ENCODE measurements around the gene POLR2A.

The POLR2A gene

DNA sequence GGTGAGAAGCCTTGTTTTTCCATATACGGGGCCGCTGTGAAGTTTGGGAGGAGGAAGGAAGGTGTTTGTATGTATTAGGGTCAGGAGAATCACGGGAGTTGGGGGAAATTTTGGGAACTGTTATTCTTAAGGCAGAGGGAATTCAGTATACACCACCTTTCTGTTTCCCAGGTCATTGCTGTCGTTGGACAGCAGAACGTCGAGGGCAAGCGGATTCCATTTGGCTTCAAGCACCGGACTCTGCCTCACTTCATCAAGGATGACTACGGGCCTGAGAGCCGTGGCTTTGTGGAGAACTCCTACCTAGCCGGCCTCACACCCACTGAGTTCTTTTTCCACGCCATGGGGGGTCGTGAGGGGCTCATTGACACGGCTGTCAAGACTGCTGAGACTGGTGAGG, 17.6 kb downstream of the POLR2A start:
- DNase-seq (ENCODE audit: insufficient read length, low spot score): no peak
- no peak for FAIRE-seq

DNA sequence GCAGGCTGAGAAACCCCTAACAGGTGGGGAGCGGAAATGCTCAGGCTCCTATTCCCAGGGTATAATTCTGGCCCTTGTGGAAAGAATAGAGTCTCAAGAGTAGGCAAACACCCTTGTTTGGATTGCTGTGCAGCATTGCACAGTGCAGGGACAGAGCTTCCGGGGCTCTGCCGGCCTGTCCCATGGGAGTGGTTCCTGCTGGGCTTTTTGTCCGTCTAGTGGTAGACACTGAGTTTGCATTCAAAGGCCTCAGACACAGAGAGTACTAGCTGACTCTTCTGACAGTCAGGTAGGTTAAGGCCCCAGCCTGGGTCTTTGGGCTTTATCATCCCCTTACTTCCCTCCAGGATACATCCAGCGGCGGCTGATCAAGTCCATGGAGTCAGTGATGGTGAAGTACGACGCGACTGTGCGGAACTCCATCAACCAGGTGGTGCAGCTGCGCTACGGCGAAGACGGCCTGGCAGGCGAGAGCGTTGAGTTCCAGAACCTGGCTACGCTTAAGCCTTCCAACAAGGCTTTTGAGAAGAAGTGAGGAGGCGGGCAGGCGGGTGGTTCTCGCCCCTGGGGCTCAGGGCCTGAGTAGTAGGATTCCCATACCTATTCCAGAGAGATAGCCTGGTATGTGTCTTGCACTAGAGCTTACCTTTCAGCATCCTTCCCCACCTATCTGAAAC, 18.1 kb downstream of the POLR2A start:
- FAIRE-seq: no peak
- DNase-seq (ENCODE audit: insufficient read length, low spot score): no peak

GRCh38 chr17:7502987-7503386, 18.8 kb downstream of the POLR2A start:
- DNase-seq (ENCODE audit: insufficient read length, low spot score) (no peak), FAIRE-seq (peak; percentile 76)

DNA sequence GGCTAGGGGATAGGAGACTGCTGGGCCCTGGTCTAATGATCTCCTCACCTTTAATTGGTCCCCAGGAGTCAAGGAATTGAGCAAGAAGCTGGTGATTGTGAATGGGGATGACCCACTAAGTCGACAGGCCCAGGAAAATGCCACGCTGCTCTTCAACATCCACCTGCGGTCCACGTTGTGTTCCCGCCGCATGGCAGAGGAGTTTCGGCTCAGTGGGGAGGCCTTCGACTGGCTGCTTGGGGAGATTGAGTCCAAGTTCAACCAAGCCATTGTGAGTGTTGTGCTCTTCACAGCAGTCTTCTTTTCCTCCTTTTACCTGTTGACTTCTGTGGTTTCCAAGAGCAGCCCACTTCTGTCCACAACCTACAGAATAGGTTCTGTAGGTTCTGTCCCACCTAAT, 19.4 kb downstream of the POLR2A start:
- FAIRE-seq: no peak
- DNase-seq (ENCODE audit: insufficient read length, low spot score): no peak

DNA sequence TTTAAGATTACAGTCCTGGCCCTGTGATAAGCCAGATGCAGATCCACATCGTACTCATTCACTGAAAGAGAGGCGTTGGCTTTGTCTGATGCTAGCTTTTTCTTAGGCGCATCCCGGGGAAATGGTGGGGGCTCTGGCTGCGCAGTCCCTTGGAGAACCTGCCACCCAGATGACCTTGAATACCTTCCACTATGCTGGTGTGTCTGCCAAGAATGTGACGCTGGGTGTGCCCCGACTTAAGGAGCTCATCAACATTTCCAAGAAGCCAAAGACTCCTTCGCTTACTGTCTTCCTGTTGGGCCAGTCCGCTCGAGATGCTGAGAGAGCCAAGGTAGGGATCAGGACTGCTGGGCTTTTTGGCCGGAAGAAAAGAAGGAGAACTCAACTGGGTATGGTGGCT, 24.0 kb downstream of the POLR2A start:
- DNase-seq (ENCODE audit: insufficient read length, low spot score) (no peak), FAIRE-seq (no peak)

- no peak for DNase-seq (ENCODE audit: insufficient read length, low spot score)
- peak; percentile 16 for FAIRE-seq
Observed at GRCh38 chr17:7508846-7509245, 24.7 kb downstream of the POLR2A start.

DNA sequence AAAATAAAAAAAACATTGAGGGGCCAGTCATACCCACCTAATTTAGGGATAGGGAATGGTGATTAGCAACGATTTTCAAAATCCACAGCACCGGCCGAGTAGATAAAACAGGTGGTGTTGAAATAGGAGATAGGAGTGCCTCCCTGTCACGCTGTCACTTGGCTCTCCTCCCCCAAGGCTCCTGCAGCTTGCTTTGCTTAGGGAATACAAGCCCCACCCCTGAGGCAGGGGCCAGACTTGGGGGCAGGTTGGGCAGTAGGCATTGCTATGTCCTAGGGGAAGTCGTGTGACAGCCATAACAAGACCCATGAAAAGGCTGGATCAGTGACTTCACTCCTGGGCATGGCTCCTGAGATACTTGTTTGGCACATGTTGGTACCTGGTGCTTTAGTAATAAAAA, 25.8 kb downstream of the POLR2A start:
- FAIRE-seq: no peak

GRCh38 chr17:7511108-7511507, 26.9 kb downstream of the POLR2A start:
- FAIRE-seq: peak; percentile 68
- DNase-seq (ENCODE audit: insufficient read length, low spot score): no peak

More for the DNA sequence above, 25.8 kb downstream of the POLR2A start:
- DNase-seq (ENCODE audit: insufficient read length, low spot score): no peak

- DNase-seq (ENCODE audit: insufficient read length, low spot score): no peak
- no peak for FAIRE-seq
Observed at GRCh38 chr17:7512105-7512504, 27.9 kb downstream of the POLR2A start.

DNA sequence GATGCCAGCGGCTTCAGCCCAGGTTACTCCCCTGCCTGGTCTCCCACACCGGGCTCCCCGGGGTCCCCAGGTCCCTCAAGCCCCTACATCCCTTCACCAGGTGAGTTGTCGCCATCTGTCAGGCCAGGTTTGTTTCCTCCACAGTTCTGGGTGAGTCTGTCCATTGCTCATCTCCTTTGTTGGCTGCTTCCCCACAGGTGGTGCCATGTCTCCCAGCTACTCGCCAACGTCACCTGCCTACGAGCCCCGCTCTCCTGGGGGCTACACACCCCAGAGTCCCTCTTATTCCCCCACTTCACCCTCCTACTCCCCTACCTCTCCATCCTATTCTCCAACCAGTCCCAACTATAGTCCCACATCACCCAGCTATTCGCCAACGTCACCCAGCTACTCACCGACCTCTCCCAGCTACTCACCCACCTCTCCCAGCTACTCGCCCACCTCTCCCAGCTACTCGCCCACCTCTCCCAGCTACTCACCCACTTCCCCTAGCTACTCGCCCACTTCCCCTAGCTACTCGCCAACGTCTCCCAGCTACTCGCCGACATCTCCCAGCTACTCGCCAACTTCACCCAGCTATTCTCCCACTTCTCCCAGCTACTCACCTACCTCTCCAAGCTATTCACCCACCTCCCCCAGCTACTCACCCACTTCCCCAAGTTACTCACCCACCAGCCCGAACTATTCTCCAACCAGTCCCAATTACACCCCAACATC, 28.8 kb downstream of the POLR2A start:
- peak; percentile 70 for FAIRE-seq
- no peak for DNase-seq (ENCODE audit: insufficient read length, low spot score)

DNA sequence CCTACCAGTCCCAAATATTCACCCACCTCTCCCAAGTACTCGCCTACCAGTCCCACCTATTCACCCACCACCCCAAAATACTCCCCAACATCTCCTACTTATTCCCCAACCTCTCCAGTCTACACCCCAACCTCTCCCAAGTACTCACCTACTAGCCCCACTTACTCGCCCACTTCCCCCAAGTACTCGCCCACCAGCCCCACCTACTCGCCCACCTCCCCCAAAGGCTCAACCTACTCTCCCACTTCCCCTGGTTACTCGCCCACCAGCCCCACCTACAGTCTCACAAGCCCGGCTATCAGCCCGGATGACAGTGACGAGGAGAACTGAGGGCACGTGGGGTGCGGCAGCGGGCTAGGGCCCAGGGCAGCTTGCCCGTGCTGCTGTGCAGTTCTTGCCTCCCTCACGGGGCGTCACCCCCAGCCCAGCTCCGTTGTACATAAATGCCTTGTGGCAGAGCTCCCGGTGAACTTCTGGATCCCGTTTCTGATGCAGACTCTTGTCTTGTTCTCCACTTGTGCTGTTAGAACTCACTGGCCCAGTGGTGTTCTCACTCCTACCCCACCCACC, 29.8 kb downstream of the POLR2A start:
- FAIRE-seq (peak; percentile 54), DNase-seq (ENCODE audit: insufficient read length, low spot score) (no peak)

DNA sequence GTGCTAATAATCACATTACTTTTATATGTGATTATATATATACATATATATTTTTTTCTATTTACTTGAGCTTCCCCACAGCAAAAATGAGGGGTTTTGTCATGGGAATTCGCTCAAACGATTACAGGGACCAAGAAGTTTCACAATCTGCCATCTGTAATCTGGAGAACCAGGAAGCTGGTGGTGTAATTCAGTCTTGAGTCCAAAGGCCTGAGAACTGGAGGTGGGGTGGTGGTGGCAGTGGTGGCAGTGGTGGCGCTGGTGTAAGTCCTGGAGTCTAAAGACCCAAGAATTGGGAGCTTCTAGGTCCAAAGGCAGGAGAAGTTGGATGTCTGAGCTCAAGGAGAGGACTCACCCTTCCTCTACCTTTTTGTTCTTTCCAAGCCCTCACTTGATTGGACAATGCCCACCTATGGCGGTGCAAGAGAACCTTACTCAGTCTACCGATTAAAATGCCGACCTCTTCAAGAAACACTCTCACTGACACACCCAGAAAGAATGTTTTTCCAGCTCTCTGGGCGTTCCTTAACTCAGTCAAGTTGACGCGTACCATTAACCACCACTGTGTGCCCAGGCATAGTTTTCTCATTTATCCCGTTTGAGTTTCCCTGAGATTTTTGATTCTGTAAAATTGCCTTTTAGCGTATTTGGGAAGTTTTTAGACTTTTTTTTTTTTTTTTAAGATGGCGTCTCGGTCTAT, 31.9 kb downstream of the POLR2A start:
- DNase-seq (ENCODE audit: insufficient read length, low spot score): no peak
- no peak for FAIRE-seq

DNA sequence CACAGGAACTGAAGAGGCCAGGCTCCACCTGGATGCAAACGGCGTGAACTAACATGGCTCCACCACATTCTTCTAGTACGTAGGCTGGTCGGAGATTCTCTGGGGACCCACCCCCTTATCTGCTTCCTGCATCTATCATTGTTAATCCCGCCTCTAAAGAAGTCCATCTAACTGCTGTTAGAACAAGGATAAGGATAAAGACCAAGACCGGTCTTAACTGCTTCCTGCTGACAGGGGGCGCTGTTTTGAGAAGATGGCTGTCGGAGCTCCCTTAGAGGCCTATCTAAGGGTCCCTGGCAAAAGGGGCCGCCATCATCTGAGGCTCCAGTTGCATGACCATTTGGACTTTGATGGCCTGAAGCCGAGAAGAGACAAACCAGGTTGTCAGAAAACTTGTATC, 38.9 kb downstream of the POLR2A start:
- DNase-seq (ENCODE audit: insufficient read length, low spot score) (no peak), FAIRE-seq (no peak)

DNA sequence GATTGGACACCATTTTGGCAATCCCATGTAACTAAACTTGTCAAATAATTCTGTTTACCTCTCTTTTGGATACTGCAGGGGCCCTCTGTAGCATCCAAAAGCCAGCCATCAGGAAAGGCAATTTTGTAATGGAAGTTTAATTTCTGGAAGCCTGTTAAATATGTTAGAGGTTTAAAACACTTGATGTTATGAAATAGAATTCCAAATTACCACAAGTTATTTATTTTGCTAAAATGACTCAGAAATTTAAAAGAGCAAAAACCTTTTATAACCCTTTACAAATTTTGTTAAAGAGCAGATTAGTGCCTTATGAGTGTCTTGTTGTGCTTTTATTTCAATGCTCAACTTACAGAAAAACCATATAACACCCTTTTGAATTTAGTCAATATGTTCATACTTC, 44.7 kb downstream of the POLR2A start:
- DNase-seq (ENCODE audit: insufficient read length, low spot score) (no peak), FAIRE-seq (no peak)

DNA sequence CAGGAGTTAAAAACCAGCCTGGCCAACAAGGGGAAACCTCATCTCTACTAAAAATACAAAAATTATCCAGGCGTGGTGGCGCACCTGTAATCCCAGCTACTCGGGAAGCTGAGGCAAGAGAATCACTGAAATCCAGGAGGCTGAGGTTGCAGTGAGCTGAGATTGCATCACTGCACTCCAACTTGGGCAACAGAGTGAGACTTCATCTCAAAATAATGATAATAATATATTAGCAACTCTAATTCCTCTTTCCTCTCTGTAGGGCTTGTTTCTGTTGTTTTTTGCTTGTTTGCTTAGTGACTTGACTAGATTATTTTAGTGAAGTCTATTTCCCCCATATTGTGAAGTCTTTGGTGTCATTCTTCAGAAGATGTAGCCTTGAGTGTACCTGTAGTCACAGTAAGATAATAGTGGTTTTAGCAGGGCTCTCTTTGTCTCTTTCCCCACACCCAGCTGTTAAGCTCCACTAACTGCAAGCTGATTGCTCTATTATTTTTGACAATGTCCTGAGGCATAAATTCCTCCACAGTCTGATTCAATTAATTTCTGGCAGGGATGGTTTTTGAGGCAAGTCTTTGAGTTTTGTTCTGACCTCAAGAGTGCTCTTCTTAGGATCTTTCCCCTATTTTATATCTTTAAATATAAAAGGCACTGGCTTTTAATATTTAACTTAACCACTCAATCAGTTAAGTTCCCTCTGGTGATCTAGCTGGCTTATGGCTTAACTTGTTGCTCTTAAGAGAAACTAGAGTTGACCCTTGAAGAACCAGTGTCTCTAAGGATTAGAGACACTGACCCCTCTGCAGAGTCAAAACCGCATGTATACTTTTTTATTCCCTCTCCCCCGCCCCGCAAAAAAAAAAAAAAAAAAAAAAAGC, 46.1 kb downstream of the POLR2A start:
- DNase-seq (ENCODE audit: insufficient read length, low spot score) (no peak), FAIRE-seq (no peak)

DNA sequence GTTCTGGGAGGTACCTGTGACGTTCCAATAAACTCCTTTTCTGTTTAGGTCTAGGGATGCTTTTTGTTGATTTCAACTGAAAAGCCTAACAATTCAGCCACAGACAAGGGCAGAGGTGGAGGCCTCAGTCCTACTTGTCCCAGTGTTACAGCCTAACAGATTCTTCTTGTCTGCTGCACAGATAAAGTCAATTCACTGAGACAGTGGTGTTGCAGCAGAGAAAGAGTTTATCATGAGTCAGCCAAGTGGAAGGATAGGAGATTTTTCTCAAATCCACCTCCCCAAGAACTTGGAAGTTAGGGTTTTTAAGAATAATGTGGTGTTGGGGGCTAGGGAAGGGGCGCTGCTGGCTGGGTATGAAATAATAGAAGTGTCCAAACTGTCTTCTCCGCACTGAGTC, 53.9 kb downstream of the POLR2A start:
- DNase-seq (ENCODE audit: insufficient read length, low spot score) (no peak), FAIRE-seq (no peak)

DNA sequence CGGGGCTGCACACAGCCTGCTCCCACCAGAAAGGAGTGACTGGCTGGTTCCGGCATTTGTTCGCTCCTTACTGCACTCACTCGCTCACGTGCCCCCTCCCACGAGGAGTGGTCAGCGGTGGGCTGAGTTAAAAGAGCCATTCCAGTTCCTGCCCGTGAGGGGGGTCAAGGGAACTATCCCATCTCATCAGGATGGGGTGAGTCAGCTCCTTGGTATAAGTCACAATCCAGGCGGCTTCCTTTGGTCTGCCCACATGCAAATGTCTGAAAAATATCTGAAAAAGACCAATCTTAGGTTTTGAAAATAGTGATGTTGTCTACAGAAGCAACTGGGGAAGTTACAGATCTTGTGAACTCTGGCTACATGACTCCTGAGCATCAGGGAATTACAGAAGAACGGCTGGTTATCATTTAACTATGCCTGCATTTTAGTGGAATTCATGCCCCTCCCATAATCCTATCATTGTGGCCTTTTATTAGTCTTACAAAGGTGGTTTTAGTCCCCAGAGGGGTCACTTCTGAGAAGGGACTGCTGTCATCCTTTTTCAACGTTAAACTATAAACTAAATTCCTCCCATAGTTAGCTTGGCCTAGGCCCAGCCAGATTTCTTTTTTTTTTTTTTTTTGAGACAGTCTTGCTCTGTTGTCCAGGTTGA, 54.9 kb downstream of the POLR2A start:
- FAIRE-seq: no peak

DNA sequence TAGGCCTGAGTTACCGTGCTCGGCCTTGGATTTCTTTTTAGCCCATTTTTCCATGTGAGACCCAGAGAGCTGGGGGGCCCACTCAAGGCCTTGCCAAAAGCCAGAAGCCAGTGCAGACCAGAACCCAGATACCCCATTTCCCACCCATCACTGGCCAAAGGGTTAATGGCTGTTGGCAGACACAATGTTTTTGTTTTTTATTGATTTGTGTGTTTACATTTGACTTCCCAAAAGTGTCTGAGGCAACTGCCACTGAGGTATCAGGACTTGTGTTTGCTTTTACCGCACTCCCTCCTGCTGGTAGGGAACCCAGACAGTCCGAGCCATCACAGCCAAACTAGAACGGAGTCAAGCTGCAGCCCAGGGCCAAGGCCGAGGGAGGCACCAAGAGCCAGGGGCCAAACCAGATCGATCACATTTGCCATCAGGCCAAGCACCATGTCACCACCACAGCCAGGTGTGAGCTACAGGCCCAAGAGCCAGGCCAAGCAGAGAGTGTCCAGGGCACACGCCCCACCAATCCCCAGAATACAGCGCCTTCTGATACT, 57.0 kb downstream of the POLR2A start:
- no peak for DNase-seq (ENCODE audit: insufficient read length, low spot score)
- FAIRE-seq: no peak

More for the DNA sequence above, 54.9 kb downstream of the POLR2A start:
- DNase-seq (ENCODE audit: insufficient read length, low spot score): no peak

DNA sequence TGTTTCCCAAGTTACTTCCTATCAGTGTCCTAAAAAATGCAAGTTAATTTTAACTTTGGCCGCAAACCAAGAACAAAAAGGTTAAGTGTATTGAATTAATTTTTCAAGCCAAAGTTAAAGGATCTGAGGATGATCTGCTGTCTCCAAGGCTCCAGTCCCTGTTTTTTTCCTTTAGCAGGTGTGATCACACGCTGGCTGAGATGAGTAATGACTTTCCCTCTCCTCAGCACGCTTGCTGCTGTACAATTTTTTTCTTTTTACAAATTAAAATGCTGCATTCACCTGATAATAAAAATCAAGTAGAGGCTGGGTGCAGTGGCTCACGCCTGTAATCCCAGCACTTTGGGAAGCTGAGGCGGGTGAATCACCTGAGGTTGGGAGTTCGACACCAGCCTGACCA, 60.7 kb downstream of the POLR2A start:
- DNase-seq (ENCODE audit: insufficient read length, low spot score) (no peak), FAIRE-seq (no peak)

Data from HTR-8/SVneo (cell line).